GM18861 (cell line): ENCODE results near the gene SLC27A3.
A peak's percentile ranks its signal among the peaks of the same experiment; 100 is the strongest.

ENCODE experiments used
- ATAC-seq: cut with Tn5 transposase; IDR thresholded peaks from one replicate; pipeline ENCODE4 v1.9.1; 2021; ENCODE audit not compliant: unreplicated experiment

Gene SLC27A3

GRCh38 chr1:153798468-153798780 is 23.2 kb downstream of the SLC27A3 start:
- no peak for ATAC-seq

DNA sequence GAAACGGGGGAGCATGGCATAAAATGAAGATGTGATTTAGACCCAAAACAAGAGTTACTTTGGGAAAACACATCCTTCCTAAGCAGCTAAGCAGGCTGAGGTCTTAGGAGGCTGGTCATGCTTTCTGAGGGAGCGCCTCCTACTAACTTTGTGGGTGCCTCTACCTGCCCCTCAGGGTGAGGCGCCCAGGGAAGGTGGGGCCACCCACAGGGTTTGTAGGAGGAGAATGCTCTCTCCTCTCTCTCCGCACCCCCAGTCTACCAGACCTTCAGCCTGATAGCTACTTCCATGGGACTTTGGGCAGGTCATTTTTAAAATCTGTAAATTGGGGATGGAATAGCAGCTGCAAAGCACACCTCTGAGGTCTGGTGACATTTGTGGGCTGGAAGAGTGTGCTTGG is 23.8 kb downstream of the SLC27A3 start:
- ATAC-seq = no peak

- no peak for ATAC-seq
Observed at GRCh38 chr1:153799566-153800465, 24.6 kb downstream of the SLC27A3 start.

DNA sequence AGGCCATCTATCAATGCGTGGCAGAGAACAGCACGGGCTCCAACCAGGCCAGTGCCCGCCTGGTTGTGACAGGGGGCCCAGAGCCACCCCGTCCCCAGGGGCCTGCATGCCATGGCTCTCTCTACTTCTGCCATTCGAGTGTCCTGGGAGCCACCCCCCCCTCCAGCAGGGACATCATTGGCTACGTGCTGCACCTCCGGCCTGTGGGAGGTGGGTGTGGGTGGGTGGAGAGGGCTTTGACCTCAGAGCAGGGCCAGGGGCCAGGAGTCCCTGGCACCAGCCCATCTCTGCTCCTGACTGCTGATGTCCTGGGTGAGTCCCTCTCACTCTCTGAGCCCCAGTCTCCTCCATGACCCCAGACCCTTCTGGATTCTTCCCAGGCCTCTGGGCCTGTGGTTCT is 25.3 kb downstream of the SLC27A3 start:
- ATAC-seq = no peak

DNA sequence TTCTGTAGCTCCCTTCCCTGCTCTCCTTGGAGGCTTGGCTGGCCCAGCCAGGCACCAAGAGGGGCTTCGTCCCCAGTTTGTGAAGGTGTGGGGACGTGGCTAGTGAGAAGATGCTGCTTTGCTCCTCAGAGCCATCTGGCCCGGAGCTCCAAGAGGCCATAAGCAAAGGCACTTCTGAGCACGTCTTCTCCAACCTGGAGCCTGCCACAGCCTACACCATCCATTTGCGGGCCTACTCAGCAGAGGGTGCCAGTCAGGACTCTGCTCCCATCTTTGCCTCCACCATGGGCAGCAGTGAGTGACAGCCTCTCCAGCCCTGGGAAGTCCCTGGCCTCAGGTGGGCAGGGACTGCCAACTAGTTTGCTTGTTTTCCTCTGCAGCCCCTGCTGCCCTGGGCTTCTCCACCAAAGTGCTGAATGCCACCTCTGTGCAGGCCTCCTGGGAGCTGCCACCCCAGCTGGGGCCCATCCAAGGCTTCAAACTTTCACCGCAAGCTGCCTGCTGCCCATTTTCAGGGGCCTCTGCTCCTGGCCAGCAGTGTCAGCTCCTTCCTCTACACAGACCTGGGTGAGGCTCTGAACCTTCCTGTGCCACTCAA is 25.9 kb downstream of the SLC27A3 start:
- ATAC-seq = no peak

DNA sequence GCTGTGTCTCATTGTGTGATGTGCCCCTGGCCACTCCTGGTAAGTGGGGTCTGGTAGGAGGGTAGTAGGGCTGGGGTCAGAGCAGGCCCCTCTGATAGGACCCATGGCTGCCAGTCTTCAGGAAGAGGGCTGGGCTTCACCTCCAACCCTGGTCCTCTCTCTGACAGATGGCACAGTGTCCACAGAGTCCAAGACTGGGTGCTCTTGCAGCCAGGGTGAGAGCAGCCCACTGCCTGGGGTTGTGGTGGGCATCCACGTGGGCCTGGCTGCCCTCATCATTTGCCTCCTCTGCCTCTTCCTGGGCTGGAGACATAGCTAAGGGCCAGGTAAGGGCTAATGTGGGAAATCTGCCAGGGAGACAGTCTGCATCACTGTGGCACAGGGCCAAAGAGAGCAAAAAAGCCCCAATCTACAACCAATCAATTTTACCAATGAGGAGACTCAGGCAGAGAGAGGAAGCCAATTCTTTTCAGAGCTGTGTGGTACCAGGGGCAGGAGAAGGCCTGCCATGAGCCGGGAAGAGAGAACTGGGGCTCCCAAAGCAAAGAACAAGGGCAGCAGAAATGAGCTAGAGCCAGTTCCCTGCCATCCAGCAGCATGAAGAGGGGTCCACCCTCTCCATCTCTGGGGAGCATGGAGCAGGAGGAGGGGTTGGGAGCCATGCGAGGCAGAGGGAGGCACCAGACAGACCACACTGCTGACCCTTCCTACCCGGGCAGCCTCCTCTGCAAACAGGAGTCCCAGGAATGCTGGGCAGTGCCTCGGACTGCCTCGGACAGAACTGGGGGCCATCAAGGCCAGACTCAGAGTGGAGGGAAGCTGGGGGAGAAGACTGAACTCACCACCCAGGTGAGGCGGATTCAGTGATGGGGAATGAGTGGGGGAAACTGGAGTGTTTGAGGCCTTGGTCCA is 26.8 kb downstream of the SLC27A3 start:
- ATAC-seq = no peak

- no peak for ATAC-seq
Observed at GRCh38 chr1:153803470-153804056, 28.4 kb downstream of the SLC27A3 start.

GRCh38 chr1:153804112-153804511 is 28.9 kb downstream of the SLC27A3 start:
- no peak for ATAC-seq

DNA sequence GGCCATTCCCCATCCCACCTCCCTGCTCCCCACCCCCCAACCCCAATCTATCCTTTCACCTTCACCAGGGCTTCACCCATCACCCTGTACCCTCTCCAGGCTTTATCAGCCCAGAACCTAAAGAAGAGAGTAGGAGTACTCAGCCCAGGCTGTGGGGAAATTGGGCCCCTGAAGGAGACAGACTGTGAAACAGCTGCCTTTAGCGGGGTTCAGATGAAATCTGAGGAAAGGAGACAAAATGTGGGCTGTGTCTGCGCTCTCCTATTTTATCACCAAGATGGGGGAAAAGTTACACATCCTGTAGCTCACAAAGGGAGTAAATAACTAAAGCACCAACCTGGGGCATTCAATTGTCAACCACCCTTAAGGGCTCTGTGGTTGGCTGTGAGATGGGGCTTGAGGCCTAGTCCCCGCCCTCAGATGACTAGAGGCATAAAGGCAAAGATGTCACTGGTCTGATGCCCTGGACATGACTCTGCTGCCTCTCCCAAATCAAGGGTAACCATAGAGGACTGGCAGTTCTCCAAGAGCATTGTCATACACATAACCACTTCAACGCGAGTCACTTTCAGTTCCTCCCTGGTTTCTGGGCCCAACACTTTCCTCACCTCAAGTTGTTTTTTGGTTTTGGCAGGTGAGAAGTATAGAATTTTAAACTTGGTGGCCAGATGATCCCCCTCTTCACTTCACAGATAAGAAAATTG is 30.0 kb downstream of the SLC27A3 start:
- ATAC-seq = peak; percentile 83

DNA sequence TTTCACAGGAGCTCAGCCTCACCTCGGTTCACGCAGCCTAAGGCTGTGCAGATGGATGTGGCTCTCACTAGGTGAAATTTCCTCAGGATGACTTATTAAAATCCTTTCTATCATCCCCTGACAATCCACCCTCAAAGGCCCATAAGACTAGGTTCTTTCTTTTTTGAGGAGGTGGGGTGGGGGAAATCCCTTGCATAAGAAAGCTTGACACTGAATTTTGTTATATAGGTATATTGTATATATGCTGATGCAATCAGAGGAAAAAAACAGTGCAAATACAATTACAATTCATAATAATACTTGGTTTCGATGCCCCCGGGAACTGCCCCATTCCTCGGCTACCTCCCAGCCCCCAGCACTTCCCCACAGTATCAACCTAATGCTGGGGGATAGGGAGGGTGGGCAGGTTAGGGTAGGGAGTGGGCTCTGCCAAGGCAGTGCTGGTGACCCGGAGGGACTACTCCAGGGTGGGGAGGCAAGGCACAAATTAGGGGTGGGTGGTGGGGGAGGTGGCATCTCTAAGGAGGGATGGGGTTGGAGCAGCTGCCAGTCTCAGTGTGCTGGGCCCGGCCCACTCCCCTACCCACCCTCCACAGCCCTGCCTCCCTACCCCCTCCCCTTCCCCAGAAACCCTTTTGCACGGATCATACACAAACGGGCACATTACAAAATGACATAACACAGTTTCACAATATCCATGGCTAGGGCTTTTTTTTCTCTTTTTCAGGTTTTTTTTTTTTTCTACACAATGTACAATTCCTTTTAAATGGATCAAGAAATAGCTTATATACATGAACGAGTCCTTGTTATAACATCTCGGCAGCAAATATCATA is 30.9 kb downstream of the SLC27A3 start:
- ATAC-seq = no peak

DNA sequence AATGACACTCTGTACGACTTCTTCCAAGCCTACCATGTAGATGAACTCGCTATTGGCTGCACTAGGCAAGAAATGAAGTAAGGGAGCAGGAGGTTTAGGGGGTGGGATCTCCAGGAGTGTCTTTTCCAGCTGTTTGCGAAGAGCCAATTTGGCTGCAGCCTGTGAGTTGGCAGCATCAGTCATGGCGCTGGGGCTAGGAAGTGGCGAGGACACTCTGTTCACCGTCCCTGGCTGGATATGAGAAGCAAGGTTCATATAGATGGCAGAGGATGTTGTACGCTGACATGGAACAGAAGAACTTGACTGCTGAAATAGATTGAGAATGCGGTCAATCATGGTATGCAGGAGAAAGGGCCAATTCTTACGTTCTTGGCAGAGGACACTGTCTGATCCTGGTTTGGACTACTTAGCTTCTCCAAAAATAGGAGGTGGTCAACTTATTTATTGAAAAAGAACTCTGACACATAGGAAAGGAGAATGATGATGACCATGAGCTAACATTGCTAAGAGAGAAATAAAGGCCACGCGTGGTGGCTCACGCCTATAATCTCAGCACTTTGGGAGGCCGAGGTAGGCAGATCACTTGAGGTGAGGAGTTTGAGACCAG is 41.2 kb downstream of the SLC27A3 start:
- no peak for ATAC-seq

- no peak for ATAC-seq
Observed at GRCh38 chr1:153818876-153819275, 43.7 kb downstream of the SLC27A3 start.

GRCh38 chr1:153827168-153827964 is 52.2 kb downstream of the SLC27A3 start:
- no peak for ATAC-seq
